Measurements from ENCODE around the gene TCF4. TPM values are rescaled to one million over a fixed set of nuclear protein-coding genes. Genes with fewer than 3 reads are reported as not detected.

TCF4 gene
- total and polyA plus RNA-seq, 2 of the 13 experiments (the other 11 are each of a cell fraction or from before 2014, with no cell fraction given): not detected

GRCh38 chr18:55220523-55220922 is 367.5 kb downstream of the TCF4 start:
- no peak for DNase-seq (ENCODE audit: low spot score)
- Histone ChIP-seq H3K79me2 (ENCODE audit: insufficient read depth, low read length) (no peaks in the 10 kb centered on the region), H3K4me3 (replicated peaks in 1 of 3; ENCODE audit: insufficient read depth in 1 of 3, low read depth in 2 of 3, low read length in 3 of 3) (no peak overlapping the region), H3K4me2 (ENCODE audit: low read depth, low read length) (no peak overlapping the region), H3K9me3 (ENCODE audit: low read length) (no peaks in the 10 kb centered on the region), H3K9ac (ENCODE audit: insufficient read depth, low read depth, low read length) (no peak overlapping the region), H3K4me1 (ENCODE audit: insufficient read depth, low read length) (no peaks in the 10 kb centered on the region), H4K20me1 (ENCODE audit: insufficient read depth, low read length) (no peaks in the 10 kb centered on the region), H3K27me3 (ENCODE audit: control insufficient read depth in 1 of 2, insufficient read depth in 2 of 2, low read length in 2 of 2) (no peaks in the 10 kb centered on the region), H3K36me3 (replicated peaks in 1 of 2; ENCODE audit: control insufficient read depth in 1 of 2, insufficient read depth in 2 of 2, low read length in 2 of 2) (no peaks in the 10 kb centered on the region), H3K27ac (ENCODE audit: extremely low read length, insufficient read depth, low read length) (no peak overlapping the region), H2AFZ (ENCODE audit: low read length) (no peak overlapping the region)
- in situ Hi-C loops (cut with HindIII; ENCODE audit: extremely low pct_ligation_motif_present, low pct_unique_long_range_greater_than_20kb) (no loop called here), intact Hi-C loops (cut with micrococcal nuclease; ENCODE audit: unreplicated experiment) (no loop called here)
- no TSS peak for BruUV-seq (replicated peaks)
- ChIA-PET CTCF (ENCODE audit: low intra/inter-chr PET ratio, low total read pairs) (no interaction called here), POLR2A (no interaction called here)
- TF ChIP-seq HMG20A (CRISPR knock-in tag; IDR thresholded peaks at IDR 0.05; ENCODE audit: borderline replicate concordance) (no peak), ZNF644 (CRISPR knock-in tag; IDR thresholded peaks at IDR 0.05; ENCODE audit: low read depth) (no peak), PRDM10 (CRISPR knock-in tag; IDR thresholded peaks at IDR 0.05; ENCODE audit: low read depth) (no peak), SRSF4 (IDR thresholded peaks at IDR 0.05; ENCODE audit: low read depth, low read length, poor library complexity, severe bottlenecking) (no peak), RARA (CRISPR knock-in tag; IDR thresholded peaks at IDR 0.05) (no peak), ZFP41 (CRISPR knock-in tag; IDR thresholded peaks at IDR 0.05; ENCODE audit: borderline replicate concordance) (no peak), TBX3 (IDR thresholded peaks at IDR 0.05; ENCODE audit: borderline replicate concordance) (no peak), NPAS2 (CRISPR knock-in tag; IDR thresholded peaks at IDR 0.05; ENCODE audit: borderline replicate concordance) (no peak), ZNF350 (CRISPR knock-in tag; IDR thresholded peaks at IDR 0.05; ENCODE audit: borderline replicate concordance, low read depth) (no peak), RCOR2 (CRISPR knock-in tag; IDR thresholded peaks at IDR 0.05) (no peak)
- FAIRE-seq: no peak
- whole genome bisulfite sequencing (ENCODE audit: low lambda C conversion rate): 4% methylated on average over 1 of the region's 1 CpG
- no peak for ATAC-seq

Data from HepG2 (cell line).